CD4-positive, alpha-beta T cell treated with Interleukin-15 for 1 hour (primary cell): Measurements from ENCODE around the gene WDR76.
A peak's percentile ranks its signal among the peaks of the same experiment; 100 is the strongest.
"Not testable (repeated sequence)": the region's sequence is repeated elsewhere in the genome, so short reads cannot be mapped to it uniquely, and the experiment has no call there.

Source experiments
- DNase-seq: peaks from one replicate; pipeline ENCODE4 v3.0.0-alpha.2; 2020

Gene WDR76

GRCh38 chr15:43824302-43825246 is 2.2 kb upstream of the WDR76 start, which contains the start of gene MFAP1:
TSS of gene MFAP1 (minus strand) at chr15:43824690. CDS start at chr15:43824569, 121 bp downstream.
- DNase-seq: peak; percentile 96

DNA sequence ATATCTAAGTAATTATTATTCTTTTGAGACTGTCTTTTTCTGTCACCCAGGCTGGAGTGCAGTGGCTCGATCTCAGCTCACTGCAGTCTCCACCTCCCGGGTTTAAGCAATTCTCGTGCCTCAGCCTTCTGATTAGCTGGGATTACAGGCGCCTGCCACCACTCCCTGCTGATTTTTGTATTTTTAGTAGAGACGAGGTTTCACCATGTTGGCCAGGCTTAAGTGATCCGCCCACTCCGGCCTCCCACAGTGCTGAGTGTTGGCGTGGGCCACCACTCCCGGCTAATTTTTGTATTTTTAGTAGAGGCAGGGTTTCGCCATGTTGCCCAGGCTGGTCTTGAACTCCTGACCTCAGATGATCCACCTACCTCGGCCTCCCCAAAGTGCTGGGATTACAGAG is 1.5 kb upstream of the WDR76 start:
- not testable (repeated sequence) for DNase-seq

DNA sequence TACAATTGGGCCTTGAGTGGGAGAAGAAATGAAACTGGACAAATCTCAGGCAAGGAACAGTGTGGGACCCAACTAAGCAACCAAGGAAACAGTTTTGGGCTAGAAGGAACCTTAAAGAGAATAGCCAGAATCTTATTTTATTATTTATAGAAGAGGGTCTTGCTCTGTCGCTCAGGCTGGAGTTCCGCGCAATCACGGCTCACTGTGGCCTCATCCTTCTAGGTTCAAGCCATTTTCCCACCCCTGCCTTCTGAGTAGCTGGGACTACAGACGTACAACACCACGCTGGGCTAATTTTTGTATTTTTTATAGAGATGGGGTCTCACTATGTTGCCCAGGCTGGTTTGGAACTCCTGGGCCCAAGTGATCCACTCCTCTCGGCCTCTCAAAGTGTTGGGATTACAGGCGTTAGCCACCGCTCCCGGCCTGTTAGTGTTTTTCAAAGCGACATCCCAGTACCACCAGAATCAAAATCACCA is 734 bp upstream of the WDR76 start:
- no peak for DNase-seq

DNA sequence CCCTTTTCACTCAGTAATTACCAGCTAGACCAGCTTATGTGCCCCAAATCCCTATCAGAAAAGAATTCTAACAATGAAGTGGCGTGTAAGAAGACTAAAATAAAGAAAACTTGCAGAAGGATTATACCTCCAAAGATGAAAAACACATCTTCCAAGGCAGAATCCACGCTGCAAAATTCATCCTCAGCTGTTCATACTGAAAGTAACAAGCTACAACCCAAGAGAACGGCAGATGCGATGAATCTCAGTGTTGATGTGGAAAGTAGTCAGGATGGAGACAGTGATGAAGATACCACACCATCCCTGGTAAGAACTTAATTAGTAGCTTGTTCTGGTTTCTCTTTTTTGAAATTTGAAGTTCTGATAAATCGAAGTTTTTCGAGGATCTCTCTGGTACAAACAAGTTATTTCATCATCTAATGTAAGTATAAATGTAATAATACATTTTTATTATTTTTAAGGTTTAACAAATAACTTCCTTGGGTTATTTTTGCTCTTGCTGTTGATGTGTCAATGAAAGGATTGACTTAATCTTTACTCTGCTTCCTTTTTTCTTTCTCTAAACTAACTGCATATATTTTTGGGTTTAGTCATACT is 1.4 kb downstream of the WDR76 start:
- DNase-seq: no peak

GRCh38 chr15:43829951-43830540 is 3.2 kb downstream of the WDR76 start:
- not testable (repeated sequence) for DNase-seq

DNA sequence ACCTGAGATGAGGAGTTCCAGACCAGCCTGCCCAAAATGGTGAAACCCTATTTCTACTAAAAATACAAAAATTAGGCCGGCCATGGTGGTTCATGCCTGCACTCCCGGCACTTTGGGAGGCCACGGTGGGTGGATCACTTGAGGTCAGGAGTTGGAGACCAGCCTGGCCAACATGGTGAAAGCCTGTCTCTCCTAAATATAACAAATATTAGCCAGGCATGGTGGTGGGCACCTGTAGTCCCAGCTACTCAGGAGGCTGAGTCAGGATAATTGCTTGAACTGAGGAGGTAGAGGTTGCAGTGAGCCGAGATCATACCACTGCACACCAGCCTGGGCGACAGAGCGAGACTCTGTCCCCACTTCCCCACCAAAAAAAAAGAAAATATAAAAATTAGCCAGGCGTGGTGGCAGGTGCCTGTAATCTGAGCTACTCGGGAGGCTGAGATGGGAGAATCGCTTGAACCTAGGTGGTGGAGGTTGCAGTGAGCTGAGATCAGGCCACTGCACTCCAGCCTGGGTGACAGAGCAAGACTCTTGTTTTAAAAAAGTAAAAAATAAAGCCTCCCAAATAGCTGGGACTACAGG is 4.0 kb downstream of the WDR76 start:
- DNase-seq: not testable (repeated sequence)

- not testable (repeated sequence) for DNase-seq
Measured at GRCh38 chr15:43831519-43832052, 4.8 kb downstream of the WDR76 start.

DNA sequence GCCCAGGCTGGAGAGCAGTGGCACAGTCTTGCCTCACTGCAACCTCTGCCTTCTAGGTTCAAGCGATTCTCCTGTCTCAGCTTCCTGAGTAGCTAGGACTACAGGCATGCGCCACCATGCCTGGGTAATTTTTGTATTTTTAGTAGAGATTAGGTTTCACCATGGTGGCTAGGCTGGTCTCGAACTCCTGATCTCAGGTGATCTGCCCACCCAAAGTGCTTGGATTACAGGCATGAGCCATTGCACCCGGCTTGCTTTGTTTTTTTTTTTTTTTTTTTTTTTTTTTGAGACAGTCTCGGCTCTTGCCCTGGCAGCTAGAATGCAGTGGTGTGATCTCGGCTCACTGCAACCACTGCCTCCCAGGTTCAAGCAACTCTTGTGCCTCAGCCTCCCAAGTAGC is 5.7 kb downstream of the WDR76 start:
- not testable (repeated sequence) for DNase-seq

GRCh38 chr15:43845421-43845820 is 18.6 kb downstream of the WDR76 start:
- no peak for DNase-seq

- no peak for DNase-seq
Measured at GRCh38 chr15:43851251-43851650, 24.4 kb downstream of the WDR76 start.

GRCh38 chr15:43852607-43853006 is 25.8 kb downstream of the WDR76 start:
- no peak for DNase-seq

- DNase-seq: no peak
Measured at GRCh38 chr15:43854801-43855200, 28.0 kb downstream of the WDR76 start.

DNA sequence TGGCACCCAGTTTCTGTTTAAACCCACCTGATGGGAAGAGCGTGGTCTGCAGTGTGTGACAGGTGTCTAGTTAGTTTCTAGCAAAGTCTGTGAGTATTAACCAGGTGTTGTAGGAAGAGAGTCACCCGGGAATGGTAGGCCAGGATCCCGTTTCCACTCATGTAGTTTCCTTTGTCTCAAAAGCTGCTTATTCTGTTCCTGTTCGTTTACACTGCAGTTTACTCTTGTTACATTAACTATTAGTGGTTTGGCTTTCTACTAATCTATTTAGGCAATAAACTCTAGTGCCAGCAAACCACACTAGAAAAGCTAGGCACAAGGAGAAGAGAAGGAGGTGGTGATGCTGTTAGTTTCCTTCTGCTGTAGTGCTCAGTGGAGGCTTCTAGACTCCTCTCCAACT is 32.7 kb downstream of the WDR76 start:
- DNase-seq: no peak

DNA sequence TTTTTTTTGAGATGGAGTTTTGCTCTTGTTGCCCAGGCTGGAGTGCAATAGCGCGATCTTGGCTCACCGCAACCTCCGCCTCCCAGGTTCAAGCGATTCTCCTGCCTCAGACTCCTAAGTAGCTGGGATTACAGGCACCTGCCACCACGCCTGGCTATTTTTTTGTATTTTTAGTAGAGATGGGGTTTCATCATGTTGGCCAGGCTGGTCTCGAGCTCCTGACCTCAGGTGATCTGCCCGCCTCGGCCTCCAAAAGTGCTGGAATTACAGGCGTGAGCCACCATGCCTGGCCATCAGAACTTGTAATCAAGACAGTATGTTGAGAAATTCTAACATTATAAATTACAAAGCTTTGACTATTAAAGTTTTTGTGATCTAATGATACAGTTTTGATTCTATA is 39.8 kb downstream of the WDR76 start:
- DNase-seq: not testable (repeated sequence)

DNA sequence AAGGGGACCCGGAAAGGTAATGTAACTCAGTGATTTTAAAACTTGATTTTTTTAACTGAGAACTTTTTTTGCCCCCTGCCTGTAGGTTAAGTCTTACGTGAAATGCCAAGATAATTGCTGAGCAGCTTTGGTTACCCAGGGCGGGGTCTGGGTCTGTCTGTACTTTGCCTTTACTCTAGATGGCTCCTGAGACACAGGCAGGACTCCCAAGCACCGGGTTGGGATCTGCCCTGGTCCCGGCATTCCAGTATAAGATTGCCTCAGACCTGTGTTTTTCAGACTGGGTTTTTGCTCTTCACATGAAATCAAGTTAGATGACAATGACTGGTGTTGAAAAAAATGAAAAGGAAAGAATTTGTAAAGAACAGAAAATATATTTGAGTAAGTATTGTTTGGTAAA is 40.3 kb downstream of the WDR76 start:
- no peak for DNase-seq

- DNase-seq: no peak
Measured at GRCh38 chr15:43868406-43868805, 41.6 kb downstream of the WDR76 start.

DNA sequence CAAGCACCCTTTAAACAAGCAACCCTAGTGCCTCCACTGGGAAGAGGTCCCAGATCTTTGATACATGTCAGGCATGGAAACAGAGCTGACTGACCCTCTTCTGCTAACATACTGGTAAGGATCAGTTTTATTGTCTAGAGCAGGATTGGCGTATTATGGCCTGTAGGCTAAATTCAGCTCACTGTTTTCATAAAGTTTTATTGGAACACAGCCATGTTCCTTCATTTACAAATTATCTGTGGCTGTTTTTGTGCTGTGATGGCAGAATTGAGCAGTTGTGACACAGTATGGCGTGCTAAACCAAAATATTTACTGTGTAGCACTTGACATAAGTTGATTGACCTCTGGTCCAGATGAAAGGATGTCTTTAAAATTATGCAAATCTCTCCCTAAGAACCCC is 45.0 kb downstream of the WDR76 start:
- no peak for DNase-seq

GRCh38 chr15:43872416-43873020 is 45.7 kb downstream of the WDR76 start:
- DNase-seq: no peak

GRCh38 chr15:43873651-43874050 is 46.8 kb downstream of the WDR76 start:
- DNase-seq: no peak

- no peak for DNase-seq
Measured at GRCh38 chr15:43876872-43877271, 50.1 kb downstream of the WDR76 start.

DNA sequence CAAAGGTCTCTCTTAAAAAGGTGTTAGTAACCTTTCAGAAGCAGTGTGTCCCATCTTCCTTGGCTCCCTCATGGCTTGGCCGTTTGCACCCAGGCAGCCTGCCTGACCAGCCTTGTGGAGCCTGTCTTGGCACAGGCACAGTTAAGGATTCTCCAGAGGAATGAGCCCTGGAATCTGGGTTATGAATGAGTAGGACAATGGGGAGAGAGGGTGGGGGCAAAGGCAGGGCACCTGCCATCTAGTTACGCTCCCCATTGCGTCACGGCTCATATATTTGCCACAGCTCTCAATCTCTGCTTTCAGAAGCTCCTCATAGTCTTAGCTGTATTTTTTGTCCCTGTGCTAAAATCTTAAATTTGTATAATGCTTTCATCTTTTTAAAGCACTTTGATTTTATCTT is 50.6 kb downstream of the WDR76 start:
- DNase-seq: no peak

DNA sequence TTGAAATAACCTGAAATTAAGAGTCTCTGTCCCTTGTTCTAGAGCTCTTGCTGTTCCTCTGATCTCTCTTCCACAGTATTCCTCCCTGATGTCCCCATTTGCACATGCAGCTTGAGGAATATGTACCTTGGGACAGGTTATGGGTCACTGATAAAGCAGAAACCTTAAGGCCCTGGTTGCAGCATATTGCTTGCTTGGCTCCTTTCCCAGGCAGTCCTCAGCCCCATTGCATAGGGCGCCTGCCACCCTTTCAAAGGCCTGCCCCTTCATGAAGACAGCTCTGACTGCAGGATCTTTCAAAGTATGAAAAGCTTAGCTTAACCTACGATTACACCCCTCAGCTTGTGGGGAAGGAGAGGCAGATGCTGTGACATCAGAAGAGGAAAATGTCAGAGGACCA is 51.6 kb downstream of the WDR76 start:
- no peak for DNase-seq
